GM19395 (cell line): ENCODE measurements around the gene ZNF627.
A peak's percentile ranks its signal among the peaks of the same experiment; 100 is the strongest.
"Not testable (repeated sequence)": the region's sequence is repeated elsewhere in the genome, so short reads cannot be mapped to it uniquely, and the experiment has no call there.

Experiments used
- ATAC-seq: cut with Tn5 transposase; IDR thresholded peaks from one replicate; pipeline ENCODE4 v1.9.1; 2021; ENCODE audit warnings: mild to moderate bottlenecking, moderate library complexity; ENCODE audit not compliant: unreplicated experiment

ZNF627 gene

GRCh38 chr19:11573763-11574162, 23.5 kb upstream of the ZNF627 start:
- ATAC-seq, result not testable (repeated sequence)

GRCh38 chr19:11574689-11575088, 22.6 kb upstream of the ZNF627 start:
- ATAC-seq, result no peak

GRCh38 chr19:11576227-11576626, 21.1 kb upstream of the ZNF627 start:
- ATAC-seq, result no peak

- no peak for ATAC-seq
Measured at GRCh38 chr19:11577451-11578257, 19.6 kb upstream of the ZNF627 start, which contains the start of gene ACP5. Gene ACP5 (minus strand): TSS chr19:11577645. CDS start chr19:11577317, 328 bp downstream.

GRCh38 chr19:11578258-11579142, 18.8 kb upstream of the ZNF627 start:
- ATAC-seq, result no peak

GRCh38 chr19:11580116-11580515, 17.2 kb upstream of the ZNF627 start:
- ATAC-seq, result no peak

- peak; percentile 65 for ATAC-seq
Measured at GRCh38 chr19:11581740-11582139, 15.5 kb upstream of the ZNF627 start.

- ATAC-seq, result no peak
Measured at GRCh38 chr19:11586331-11586730, 11.0 kb upstream of the ZNF627 start.

- no peak for ATAC-seq
Measured at GRCh38 chr19:11587302-11587974, 9.8 kb upstream of the ZNF627 start.

- ATAC-seq, result no peak
Measured at GRCh38 chr19:11587975-11588631, 9.2 kb upstream of the ZNF627 start.

GRCh38 chr19:11594084-11594483, 3.2 kb upstream of the ZNF627 start:
- ATAC-seq, result no peak

- ATAC-seq, result no peak
Measured at GRCh38 chr19:11596156-11596555, 1.1 kb upstream of the ZNF627 start.

GRCh38 chr19:11598103-11598483, 810 bp downstream of the ZNF627 start:
- no peak for ATAC-seq

- ATAC-seq, result no peak
Measured at GRCh38 chr19:11598746-11599145, 1.5 kb downstream of the ZNF627 start.

- not testable (repeated sequence) for ATAC-seq
Measured at GRCh38 chr19:11599704-11600103, 2.4 kb downstream of the ZNF627 start.

- no peak for ATAC-seq
Measured at GRCh38 chr19:11606484-11606883, 9.2 kb downstream of the ZNF627 start.

- ATAC-seq, result no peak
Measured at GRCh38 chr19:11611730-11612129, 14.4 kb downstream of the ZNF627 start.

GRCh38 chr19:11612816-11613511, 15.7 kb downstream of the ZNF627 start:
- ATAC-seq, result no peak

GRCh38 chr19:11617180-11618062, 20.1 kb downstream of the ZNF627 start:
- ATAC-seq, result no peak
